GM19240 (cell line): ENCODE data around the gene KRTAP6-2.

Source experiments
- DNase-seq: peaks from one replicate; pipeline ENCODE4 v3.0.0; 2011; ENCODE audit warnings: low spot score; ENCODE audit not compliant: insufficient read length

KRTAP6-2 gene

DNA sequence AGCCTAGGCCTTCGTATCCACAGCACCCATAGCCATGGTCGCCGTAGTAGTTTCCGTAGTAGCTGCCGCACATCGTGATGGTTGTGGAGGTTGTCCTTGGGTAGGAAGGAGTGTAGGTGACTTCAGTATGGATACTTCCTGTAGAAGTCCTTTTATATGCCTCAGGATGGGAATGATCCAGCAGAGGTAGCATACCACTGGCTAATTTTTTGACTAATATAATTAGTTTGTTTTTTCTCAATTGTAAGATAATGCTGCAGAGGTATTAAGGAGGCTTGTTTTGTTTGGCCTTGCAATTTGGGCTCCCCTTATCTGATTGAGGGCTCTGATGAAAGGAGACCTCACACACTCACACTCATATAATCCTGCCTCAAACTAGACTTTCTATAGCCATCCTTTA is at the start of gene KRTAP6-2:
Gene KRTAP6-2 (minus strand): TSS at position 101 of the 400 bp plus-strand sequence. CDS start 28 bp downstream, at position 73.
- no peak for DNase-seq

GRCh38 chr21:30646904-30647414 is 48.3 kb upstream of the KRTAP6-2 start:
- no peak for DNase-seq

- DNase-seq: no peak
These were observed 43.9 kb upstream of the KRTAP6-2 start, which contains the start of gene KRTAP20-3 for GRCh38 chr21:30642564-30642963. KRTAP20-3 (plus strand) TSS chr21:30642864.

- no peak for DNase-seq
These were observed 40.0 kb upstream of the KRTAP6-2 start for GRCh38 chr21:30638686-30639085.

DNA sequence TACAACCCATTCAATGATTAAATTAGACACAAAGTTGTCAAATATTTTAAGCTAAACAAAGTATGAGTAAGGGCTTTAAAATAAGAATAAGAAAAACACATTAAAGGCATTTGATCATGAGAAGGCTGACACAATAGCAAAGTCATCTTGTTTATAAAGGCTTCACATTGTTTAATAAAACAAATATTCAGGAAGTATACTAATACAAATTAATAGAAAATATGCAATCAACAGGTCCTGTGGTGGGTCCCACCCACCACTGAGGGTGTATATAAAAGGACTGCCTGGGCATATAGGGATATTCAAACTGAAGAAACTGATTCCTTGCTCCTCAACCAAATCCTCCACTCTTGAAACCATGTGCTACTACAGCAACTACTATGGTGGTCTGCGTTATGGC is 36.2 kb upstream of the KRTAP6-2 start, which contains the start of gene KRTAP20-2:
Gene KRTAP20-2 (plus strand): TSS at position 301 of the 400 bp plus-strand sequence. CDS start 58 bp downstream, at position 359.
- no peak for DNase-seq

- DNase-seq: no peak
These were observed 30.5 kb upstream of the KRTAP6-2 start for GRCh38 chr21:30629200-30629599.

DNA sequence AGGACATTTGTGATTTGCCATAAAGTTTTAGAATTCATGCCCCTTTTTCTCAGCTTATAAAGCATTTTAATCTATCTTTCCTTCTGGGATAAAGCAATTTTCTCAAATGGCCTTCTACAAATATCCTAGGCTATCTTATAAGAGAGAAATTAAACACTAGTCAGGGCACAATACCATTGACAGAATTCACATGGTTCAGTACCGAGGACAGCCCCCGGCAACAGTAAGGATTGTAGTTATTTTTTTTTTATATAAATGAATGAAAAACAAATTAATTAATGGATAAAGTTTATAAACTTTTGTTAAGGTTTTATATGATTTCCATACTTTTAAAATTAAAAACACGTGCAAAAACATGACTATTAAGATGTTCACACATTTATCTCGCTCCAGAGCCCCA is 29.4 kb upstream of the KRTAP6-2 start:
- DNase-seq: no peak

DNA sequence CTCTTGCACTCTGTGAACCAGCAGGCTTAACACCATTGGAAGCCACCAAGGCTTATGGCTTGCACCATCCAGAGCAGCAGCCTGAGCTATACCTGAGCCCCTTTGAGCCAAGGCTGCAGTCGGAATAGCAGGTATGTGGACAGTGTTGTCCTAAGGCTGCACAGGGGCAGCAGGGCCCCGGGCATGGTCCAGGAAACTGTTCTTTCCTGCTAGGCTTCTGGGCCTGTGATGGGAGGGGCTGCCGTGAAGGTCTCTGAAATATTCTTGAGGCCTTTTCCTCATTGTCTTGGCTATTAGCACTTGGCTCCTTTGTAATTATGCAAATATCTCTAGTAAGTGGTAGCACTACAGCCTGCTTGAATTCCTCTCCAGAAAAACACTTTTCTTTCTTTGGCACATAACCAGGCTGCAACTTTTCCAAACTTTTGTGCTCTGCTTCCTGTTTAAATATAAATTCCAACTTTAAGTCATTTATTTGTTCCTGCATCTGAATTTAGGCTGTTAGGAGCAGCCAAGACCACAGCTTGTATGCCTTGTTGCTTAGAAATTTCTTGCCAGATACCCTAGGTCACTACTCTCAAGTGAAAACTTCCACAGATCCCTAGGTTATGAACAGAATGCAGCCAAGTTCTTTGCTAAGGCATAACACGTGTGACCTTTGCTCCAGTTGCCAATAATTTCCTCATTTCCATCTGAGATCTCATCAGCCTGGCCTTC is 26.9 kb upstream of the KRTAP6-2 start:
- no peak for DNase-seq

GRCh38 chr21:30623362-30623761 is 24.7 kb upstream of the KRTAP6-2 start:
- no peak for DNase-seq

GRCh38 chr21:30620522-30620921 is 21.8 kb upstream of the KRTAP6-2 start, which contains the start of gene KRTAP20-4:
KRTAP20-4 (plus strand) TSS chr21:30620627.
- no peak for DNase-seq

GRCh38 chr21:30620080-30620479 is 21.4 kb upstream of the KRTAP6-2 start:
- DNase-seq: no peak

DNA sequence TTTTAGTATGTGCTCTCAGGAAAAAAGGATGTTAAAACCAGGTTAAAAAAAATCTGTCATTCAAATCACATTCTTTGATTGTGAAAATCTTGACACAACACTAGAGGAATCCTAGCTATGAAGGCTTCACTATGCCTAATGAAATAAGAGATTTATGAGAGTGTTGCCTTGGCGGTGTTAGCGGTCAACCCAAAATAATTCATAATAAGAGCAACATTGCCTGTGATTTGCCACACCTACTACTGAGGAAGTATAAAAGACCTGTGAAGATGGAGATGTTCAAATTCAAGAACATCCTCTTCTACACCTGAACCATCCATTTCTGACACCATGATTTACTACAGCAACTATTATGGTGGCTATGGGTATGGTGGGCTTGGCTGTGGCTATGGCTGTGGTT is 17.4 kb upstream of the KRTAP6-2 start, which contains the start of gene KRTAP20-1:
Gene KRTAP20-1 (plus strand): TSS at position 301 of the 400 bp plus-strand sequence. CDS start 30 bp downstream, at position 331.
- DNase-seq: no peak

GRCh38 chr21:30615199-30615598 is 16.5 kb upstream of the KRTAP6-2 start:
- no peak for DNase-seq

DNA sequence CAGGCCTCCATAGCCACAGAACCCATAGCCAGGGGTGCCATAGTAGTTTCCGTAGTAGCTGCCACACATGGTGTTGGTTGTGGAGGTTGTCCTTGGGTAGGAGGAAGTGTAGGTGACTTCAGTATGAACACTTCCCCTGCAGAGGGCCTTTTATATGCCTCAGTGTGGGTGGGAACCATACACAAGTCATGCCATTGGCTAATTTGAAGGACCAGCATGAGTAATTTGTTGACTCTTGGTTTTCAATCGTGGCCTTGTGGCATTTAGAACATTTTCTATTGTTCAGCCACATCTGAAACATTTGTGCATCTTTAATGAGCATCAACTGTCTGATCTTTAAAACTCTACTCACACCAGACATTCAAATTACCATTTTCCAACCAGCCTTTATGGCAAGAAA is 15.1 kb upstream of the KRTAP6-2 start, which contains the start of gene KRTAP6-1:
Gene KRTAP6-1 (minus strand): TSS at position 95 of the 400 bp plus-strand sequence. CDS start 26 bp downstream, at position 69.
- no peak for DNase-seq

DNA sequence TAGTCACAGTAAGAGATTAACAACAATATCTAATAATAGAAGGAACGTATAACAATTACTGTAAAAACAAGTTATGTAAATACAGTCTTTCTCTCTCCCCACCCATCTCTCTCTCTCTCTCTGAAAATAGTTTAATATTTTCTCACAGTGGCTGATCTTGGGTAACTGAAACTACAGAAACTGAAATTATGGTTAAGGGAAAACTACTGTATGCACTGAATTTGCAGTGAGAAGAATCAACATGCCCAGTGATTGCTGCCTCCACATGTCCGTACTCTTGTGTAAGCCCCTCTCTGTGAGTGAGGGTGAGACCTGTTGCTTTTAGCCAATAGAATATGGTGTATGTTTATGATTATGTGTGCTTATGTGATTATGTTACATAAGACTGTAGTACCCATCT is 13.4 kb upstream of the KRTAP6-2 start:
- DNase-seq: no peak

DNA sequence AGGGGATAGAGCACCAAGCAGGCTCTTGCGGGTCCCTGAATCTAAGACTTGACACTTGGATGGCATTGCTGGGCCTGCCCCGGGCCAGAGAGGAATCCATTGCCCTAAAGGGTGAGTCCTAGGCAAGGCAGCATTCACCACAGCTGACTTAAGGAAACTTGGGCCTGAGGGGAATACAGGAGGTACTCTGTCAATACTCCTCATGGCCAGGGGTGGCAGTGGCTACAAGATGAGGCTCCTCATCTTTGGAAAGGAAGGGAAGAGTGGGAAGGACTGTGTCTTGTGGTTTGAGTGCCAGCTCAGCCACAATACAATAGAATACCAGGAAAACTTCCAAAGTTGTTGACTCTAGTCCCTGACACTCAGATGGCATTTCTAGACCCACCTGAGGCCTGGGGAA is 7.3 kb upstream of the KRTAP6-2 start:
- DNase-seq: no peak

DNA sequence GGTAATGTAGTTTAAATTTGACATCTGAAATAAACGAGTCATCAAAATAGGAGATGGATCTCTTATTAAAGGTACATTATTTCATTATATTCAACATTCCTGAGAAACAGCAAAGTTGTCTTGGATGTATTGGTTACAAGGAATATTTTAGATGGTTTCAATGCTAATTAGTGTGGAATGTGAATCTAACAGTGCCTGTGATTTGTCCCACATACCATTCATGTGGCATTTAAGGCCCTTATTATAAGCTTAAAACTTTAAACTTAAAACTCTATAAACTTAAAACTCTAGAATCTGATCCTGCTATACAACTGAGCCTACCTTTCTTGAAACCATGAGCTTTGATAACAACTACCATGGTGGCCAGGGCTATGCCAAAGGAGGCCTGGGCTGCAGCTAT is 2.1 kb upstream of the KRTAP6-2 start, which contains the start of gene KRTAP22-1:
Gene KRTAP22-1 (plus strand): TSS at position 301 of the 400 bp plus-strand sequence.
- DNase-seq: no peak

- no peak for DNase-seq
These were observed 6.6 kb downstream of the KRTAP6-2 start, which contains the start of gene KRTAP6-3 for GRCh38 chr21:30592140-30592539. KRTAP6-3 (plus strand) TSS chr21:30592440; CDS start chr21:30592446, 6 bp downstream.

DNA sequence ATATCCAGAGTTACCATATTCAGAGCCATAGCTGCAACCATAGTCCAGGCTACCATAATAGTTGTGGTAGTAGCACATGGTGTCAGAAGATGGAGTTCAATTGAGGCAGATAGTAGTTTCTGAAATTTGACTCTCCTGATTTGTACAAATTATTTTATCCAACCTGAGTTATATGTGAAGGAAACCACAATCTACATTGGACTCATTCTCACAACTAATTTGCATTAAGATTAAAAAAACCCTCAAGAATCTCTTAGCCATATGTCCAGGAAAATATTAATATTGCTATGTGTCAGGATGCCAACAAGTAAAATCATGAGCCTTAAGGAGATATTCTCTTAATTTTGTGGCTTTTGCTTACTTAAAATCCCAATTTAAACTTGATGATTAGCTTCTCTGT is 8.4 kb downstream of the KRTAP6-2 start, which contains the start of gene KRTAP22-2:
Gene KRTAP22-2 (minus strand): TSS at position 101 of the 400 bp plus-strand sequence.
- no peak for DNase-seq

DNA sequence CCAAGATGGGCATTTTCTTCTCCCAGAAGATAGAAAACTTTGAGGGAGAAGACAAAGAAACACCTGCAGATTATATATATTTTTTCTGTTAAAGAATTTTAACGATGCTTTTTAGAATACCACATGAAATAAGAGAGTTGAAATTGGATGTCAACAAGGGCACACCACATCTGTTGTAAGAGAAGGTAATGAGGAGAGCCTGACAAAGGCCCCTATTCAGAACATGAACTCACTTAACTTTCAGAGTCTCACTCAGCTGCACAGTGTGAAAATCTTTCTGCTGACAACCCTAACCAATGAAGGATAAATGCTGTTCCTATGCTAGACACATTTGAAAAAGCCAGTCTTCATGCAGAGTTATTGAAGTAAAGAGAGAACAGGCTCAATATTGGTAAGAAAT is 15.8 kb downstream of the KRTAP6-2 start:
- DNase-seq: no peak

DNA sequence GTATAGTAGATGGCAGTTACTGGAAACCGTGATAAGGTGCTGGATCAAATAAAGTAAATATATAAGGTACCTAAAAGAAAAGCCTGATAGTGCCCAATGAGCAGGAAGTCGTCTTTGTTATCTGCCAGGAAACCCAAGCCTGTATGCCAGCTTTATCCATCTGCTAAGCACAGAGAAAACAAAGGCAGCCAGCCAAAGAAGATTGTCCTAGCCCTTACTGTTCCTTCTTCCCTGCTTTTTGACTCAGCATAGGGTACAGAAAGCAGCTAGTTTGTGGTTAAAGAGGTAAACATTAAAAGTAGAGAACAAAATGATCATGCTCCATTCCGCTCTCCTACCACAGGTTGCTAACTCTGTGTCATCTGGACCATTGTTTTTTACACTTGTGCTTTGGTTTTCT is 18.6 kb downstream of the KRTAP6-2 start:
- no peak for DNase-seq

- no peak for DNase-seq
These were observed 19.4 kb downstream of the KRTAP6-2 start for GRCh38 chr21:30579346-30579745.
